ENCODE data around the gene SYCN. TPM values are rescaled to one million over a fixed set of nuclear protein-coding genes. Genes with fewer than 3 reads are reported as not detected.

Gene SYCN, protein sequence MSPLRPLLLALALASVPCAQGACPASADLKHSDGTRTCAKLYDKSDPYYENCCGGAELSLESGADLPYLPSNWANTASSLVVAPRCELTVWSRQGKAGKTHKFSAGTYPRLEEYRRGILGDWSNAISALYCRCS
- total RNA-seq: not detected in 2 replicates

DNA sequence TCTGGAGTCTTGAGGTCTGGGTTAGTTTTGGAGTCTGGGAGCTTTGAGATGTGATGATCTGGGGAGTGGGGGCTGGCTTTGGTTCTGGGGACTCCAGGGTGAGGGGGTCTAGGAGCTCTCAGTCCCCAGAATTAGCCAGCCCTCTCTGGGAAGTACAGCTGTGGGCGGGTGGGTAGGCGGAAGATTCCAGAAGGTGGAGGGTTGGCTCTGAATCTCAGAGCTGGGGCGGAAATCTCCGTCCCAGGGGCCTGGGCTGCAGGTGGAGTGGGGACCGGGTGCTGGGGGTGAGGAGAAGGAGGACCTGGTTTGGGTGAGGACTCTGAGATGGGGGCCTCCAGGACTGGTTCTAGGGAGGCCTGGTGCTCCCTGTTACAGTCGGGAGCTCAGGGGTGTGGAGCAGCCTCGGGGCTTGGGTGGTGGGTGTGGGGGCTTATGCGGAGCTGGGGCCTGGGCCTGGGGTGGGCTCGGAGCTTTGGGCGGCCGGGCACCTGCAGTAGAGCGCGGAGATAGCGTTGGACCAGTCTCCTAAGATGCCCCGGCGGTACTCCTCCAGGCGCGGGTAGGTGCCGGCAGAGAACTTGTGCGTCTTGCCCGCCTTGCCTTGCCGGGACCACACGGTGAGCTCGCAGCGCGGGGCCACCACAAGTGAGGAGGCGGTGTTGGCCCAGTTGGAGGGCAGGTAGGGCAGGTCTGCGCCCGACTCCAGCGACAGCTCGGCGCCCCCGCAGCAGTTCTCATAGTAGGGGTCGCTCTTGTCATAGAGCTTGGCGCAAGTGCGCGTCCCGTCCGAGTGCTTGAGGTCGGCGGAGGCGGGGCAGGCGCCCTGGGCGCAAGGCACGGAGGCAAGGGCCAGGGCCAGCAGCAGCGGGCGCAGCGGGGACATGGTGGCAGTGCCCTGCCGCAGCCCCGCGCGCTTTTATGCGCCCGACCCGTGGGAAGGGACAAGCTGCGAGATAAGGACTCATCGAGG is at the start of gene SYCN:
Gene SYCN (minus strand): TSS at position 892 of the 970 bp plus-strand sequence. CDS start 9 bp downstream, at position 883.

DNA sequence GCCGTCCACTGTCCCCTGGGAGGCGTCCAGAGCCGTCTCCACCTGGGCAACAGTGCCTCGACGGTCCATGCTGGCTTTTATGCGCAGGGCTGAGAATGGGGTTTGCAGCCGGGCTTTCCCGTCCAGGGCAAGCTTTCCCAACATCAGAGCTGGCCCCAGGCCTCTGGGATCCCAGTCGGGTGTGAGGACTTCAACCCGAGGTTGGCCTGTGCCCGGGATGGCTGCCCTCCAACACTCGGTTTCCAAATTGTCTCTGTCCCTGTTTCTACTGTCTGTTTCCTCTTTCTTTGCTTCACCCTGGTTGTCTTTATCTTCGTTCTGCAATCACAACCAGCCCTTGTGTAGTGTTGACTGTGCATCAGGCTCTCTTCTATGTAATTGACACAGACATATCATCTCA is 44.7 kb upstream of the SYCN start, which contains the start of gene IFNL4:
Gene IFNL4 (minus strand): TSS at position 51 of the 400 bp plus-strand sequence.

DNA sequence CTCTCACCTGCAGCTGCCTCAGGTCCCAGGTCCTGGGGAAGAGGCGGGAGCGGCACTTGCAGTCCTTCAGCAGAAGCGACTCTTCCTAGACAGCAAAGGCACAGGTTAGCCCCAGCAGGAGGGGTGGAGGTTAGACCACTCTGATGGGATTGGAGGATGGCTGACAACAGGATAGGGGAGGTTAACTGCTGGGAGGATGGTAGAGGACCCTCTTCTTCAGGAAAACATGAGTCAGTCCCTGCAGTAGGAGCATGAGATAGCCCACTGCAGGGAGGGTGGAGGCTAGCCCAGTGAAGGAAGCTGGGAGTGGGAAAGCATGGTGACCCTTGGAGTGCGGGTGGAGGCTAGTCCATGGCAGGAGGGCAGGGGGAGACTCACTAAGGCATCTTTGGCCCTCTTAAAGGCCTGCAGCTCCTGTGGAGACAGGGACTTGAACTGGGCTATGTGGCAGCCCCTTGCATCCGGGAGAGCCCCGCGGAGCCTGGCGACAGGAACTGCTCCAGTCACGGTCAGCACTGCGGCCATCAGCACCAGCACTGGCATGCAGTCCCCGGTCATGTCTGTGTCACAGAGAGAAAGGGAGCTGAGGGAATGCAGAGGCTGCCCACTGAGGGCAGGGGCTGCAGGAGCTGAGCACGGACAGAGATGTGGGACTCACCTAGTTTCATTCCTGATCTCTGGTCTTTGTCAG is 40.5 kb upstream of the SYCN start, which contains the start of gene IFNL3:
Gene IFNL3 (minus strand): TSS at position 597 of the 691 bp plus-strand sequence. CDS start 39 bp downstream, at position 558.

DNA sequence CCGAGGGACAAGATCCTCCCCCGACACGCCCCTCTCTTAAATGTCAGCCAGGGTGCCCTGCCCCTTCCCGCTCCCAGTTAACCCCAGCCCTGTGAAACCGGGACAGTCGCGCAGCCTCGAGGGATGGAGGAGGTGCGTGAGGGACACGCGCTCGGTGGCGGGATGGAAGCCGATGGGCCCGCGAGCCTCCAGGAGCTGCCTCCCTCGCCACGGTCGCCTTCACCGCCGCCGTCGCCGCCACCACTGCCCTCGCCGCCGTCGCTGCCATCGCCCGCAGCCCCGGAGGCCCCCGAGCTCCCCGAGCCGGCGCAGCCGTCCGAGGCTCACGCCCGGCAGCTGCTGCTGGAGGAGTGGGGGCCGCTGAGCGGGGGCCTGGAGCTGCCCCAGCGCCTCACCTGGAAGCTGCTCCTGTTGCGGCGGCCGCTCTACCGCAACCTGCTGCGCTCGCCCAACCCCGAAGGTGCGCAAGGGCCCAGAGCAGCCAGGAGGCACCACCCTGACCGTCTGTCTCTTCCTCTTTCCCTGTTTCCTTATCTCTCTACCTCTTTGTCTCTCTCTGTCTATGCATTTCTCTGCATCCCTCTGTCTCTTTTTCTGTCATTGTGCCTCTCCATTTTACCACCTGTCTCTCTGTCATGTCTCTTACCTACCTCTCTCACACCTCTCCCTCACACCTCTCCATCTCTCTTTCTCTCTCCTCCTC is 7.1 kb downstream of the SYCN start, which contains the start of gene NCCRP1:
Gene NCCRP1 (plus strand): TSS at position 105 of the 703 bp plus-strand sequence. CDS start 19 bp downstream, at position 124.

Other genes with a start within 250 kb of the SYCN start
- gene FBXO17, start 228.5 kb downstream of the SYCN start, total RNA-seq: 19.6 and 24.5 TPM in 2 replicates
- gene FBXO27, start 171.7 kb downstream of the SYCN start, total RNA-seq: 11.3 and 16.8 TPM in 2 replicates
- 3.0 and 3.7 TPM in 2 replicates for gene ACP7, start 119.9 kb downstream of the SYCN start, total RNA-seq
- 12.6 and 13.7 TPM in 2 replicates for gene PAK4, start 78.5 kb downstream of the SYCN start, total RNA-seq
- gene NCCRP1, start 7.3 kb downstream of the SYCN start, total RNA-seq: 0.72 and 1.3 TPM in 2 replicates
- gene IFNL3, start 40.7 kb upstream of the SYCN start, total RNA-seq: not detected in 2 replicates
- gene IFNL4, start 44.6 kb upstream of the SYCN start, total RNA-seq: not detected in 2 replicates
- gene IFNL2, start 64.1 kb upstream of the SYCN start, total RNA-seq: not detected in 2 replicates
- gene IFNL1, start 92.1 kb upstream of the SYCN start, total RNA-seq: not detected in 2 replicates
- 0.11 TPM in 1 of 2 replicates, not detected in the other for gene LRFN1, start 116.6 kb upstream of the SYCN start, total RNA-seq
- gene GMFG, start 131.8 kb upstream of the SYCN start, total RNA-seq: not detected in 2 replicates
- gene SAMD4B, start 138.2 kb upstream of the SYCN start, total RNA-seq: 47.5 and 53.5 TPM in 2 replicates
- 25.3 and 41.4 TPM in 2 replicates for gene PAF1, start 186.8 kb upstream of the SYCN start, total RNA-seq
- gene MED29, start 187.1 kb upstream of the SYCN start, total RNA-seq: 30.9 and 33.6 TPM in 2 replicates
- gene ZFP36, start 202.6 kb upstream of the SYCN start, total RNA-seq: 37.7 and 60.0 TPM in 2 replicates
- 4.1 and 10.5 TPM in 2 replicates for gene PLEKHG2, start 208.4 kb upstream of the SYCN start, total RNA-seq
- gene RPS16, start 231.7 kb upstream of the SYCN start, total RNA-seq: 1,797 and 2,309 TPM in 2 replicates
- gene SUPT5H, start 241.3 kb upstream of the SYCN start, total RNA-seq: 44.0 and 55.0 TPM in 2 replicates

Data from hair follicular keratinocyte (primary cell).